OCI-LY7 (cell line): ENCODE measurements around the gene TES.

Experiments
- EZH2phosphoT487 ChIP-seq: fragments of 200-600 bp; sonication (generic); IDR thresholded peaks from 2 replicates; pipeline ENCODE4 v1.6.1; 2018; ENCODE audit warnings: low read depth, borderline replicate concordance, mild to moderate bottlenecking, mixed run types, antibody characterized with exemption, low read length, moderate library complexity, mixed read lengths
- TF ChIP-seq, protein P1 (sequence below): fragments of 200-600 bp; sonication (generic); conservative IDR thresholded peaks from 2 replicates; pipeline ENCODE4 v1.5.1; 2014; ENCODE audit warnings: mild to moderate bottlenecking, antibody characterized with exemption, low read length, moderate library complexity, mixed read lengths

DNA sequence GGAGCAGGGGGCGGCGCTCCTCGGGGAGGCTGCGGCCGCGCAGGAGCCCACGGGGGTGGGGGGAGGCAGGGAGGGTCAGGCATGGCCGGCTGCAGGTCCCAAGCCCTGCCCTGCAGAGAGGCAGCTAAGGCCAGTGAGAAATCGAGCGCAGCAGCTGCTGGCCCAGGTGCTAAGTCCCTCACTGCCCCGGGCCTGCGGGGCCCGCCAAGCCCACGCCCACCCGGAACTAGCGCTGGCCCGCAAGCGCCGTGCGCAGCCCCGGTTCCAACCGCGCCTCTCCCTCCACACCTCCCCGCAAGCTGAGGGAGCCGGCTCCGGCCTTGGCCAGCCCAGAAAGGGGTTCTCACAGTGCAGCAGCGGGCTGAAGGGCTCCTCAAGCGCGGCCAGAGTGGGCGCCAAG lies 28.3 kb upstream of the TES start:
- TF ChIP-seq, protein P1, sequence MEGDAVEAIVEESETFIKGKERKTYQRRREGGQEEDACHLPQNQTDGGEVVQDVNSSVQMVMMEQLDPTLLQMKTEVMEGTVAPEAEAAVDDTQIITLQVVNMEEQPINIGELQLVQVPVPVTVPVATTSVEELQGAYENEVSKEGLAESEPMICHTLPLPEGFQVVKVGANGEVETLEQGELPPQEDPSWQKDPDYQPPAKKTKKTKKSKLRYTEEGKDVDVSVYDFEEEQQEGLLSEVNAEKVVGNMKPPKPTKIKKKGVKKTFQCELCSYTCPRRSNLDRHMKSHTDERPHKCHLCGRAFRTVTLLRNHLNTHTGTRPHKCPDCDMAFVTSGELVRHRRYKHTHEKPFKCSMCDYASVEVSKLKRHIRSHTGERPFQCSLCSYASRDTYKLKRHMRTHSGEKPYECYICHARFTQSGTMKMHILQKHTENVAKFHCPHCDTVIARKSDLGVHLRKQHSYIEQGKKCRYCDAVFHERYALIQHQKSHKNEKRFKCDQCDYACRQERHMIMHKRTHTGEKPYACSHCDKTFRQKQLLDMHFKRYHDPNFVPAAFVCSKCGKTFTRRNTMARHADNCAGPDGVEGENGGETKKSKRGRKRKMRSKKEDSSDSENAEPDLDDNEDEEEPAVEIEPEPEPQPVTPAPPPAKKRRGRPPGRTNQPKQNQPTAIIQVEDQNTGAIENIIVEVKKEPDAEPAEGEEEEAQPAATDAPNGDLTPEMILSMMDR = no peak
- TF ChIP-seq EZH2phosphoT487 = no peak
